Loucy (cell line): ENCODE measurements around the gene ATE1.

Experiments used
- CTCF ChIP-seq: fragments of 200-600 bp; sonication (generic); conservative IDR thresholded peaks from 2 replicates; pipeline ENCODE4 v1.5.1; 2014; ENCODE audit warnings: mild to moderate bottlenecking, antibody characterized with exemption, low read length
- EZH2phosphoT487 ChIP-seq: fragments of 200-600 bp; IDR thresholded peaks from 2 replicates; pipeline ENCODE4 v1.6.1; 2018; ENCODE audit warnings: antibody characterized with exemption, mild to moderate bottlenecking, moderate library complexity, borderline replicate concordance

GRCh38 chr10:121919666-121920065 lies 8.2 kb downstream of the ATE1 start:
- TF ChIP-seq CTCF, result no peak
- no peak for TF ChIP-seq EZH2phosphoT487
